GM21360 (cell line): Measurements from ENCODE around the gene PPP6R1.

Source experiments
- ATAC-seq: cut with Tn5 transposase; IDR thresholded peaks from one replicate; pipeline ENCODE4 v1.9.1; 2021; ENCODE audit warnings: mild to moderate bottlenecking, moderate library complexity; ENCODE audit not compliant: unreplicated experiment

PPP6R1 gene

DNA sequence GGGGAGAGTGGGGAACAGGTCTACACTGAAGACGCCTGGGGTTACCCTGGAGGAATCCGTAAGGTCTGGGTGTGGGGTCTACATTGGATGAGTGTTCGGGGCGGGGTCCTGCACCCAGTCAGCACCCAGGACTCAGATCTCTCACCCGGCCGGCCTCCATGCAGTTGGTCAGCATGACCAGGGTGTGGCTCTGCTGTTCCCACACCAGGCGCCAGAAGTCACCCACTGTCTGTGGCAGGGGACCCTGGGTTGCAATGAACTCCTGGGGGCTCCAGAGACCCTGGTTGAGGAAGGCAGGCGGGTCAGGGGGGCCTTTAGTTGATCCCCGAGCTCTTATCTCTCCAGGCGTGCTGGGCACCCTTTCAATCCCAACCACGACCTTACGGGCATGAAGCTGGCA is 72.7 kb downstream of the PPP6R1 start:
- ATAC-seq: no peak

DNA sequence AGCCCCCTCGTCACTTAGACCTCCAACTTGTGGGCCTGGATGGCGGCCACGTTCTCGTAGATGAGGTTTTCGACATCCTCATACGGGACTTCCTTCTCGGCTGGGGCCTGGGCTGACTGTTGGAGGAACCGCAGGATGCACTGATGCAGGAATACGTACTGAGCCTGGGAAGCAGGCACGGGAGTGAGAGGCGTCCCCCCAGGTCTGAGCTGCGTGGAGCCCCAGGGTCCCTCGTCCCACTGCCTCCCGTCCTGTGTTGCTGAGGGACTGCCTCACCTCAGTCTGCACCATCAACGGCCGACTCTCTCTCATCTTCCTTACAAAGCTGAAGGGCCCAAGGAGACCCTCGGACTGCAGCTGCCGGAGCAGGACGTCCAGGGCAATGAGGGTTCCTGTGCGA is 77.1 kb downstream of the PPP6R1 start:
- ATAC-seq: no peak
